ENCODE measurements around the gene GRIP1.
"Not testable (repeated sequence)": the region's sequence is repeated elsewhere in the genome, so short reads cannot be mapped to it uniquely, and the experiment has no call there.

GRIP1 gene

GRCh38 chr12:66309606-66310005 lies 369.3 kb downstream of the GRIP1 start:
- no peak for DNase-seq

GRCh38 chr12:66304296-66304900 lies 374.5 kb downstream of the GRIP1 start:
- DNase-seq = no peak

- not testable (repeated sequence) for DNase-seq
These were observed 375.5 kb downstream of the GRIP1 start for GRCh38 chr12:66303316-66303804.

- no peak for DNase-seq
These were observed 376.1 kb downstream of the GRIP1 start for GRCh38 chr12:66302827-66303169.

DNA sequence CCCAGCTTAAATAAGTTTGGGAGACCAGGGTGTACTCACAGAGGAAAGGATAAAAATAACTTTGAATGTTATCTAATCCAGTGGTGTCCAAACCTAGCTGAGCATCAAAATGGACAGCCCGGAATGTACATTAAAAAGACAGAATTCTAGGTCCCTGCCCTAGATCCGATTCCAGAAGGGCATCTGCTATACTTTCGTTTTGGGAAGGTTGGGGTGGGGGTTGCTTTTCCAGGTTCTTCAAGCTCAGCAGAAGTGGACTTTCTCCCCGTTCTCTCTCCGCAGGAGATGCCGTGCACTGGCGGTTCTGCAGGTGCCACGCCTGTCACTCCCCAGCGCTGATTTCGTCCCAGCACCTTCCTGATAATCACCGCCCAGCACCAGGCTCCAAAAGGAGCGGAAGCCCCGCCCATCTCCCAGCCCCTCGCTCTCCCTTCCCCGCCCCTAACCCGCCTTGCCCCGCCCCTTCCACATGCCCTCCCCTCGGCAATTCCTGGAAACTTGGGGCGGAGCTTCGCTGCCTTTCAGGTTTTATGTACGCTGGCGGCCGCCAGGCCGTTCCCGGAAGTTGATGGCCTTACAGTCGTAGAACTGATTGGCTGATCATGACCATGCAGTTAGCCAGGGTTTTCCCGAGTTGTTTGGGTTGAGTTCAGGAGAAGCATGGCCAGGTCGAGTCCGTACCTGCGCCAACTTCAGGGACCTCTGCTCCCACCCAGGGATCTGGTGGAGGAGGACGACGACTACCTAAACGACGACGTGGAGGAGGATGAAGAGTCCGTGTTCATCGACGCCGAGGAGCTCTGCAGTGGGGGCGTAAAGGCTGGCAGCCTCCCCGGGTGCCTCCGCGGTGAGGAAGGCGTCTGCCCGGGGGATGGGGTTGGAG lies 376.7 kb downstream of the GRIP1 start, which contains the start of gene HELB:
HELB (plus strand) TSS at position 550 of the 883 bp plus-strand sequence; CDS start at position 661, 111 bp downstream.
- peak; percentile 92 for DNase-seq

- DNase-seq = no peak
These were observed 381.0 kb downstream of the GRIP1 start for GRCh38 chr12:66297923-66298322.

Data from amniotic stem cell (primary cell).